AG04449 (cell line): Measurements from ENCODE around the gene ADGRA3.

Source experiments
- CTCF ChIA-PET: fragments of 350-600 bp; formaldehyde crosslinking; extraction: SDS; loops from one replicate; lab custom pipeline; 2021; ENCODE audit warnings: antibody characterized with exemption; lab: Yijun Ruan, JAX
- POLR2A ChIA-PET: fragments of 400-600, 350-600 bp; formaldehyde crosslinking; extraction: SDS; loops from one replicate; lab custom pipeline; 2020; ENCODE audit warnings: antibody characterized with exemption, inconsistent platforms; lab: Yijun Ruan, JAX
- DNase-seq: peaks from one replicate; pipeline ENCODE4 v3.0.0-alpha.2; 2010; ENCODE audit warnings: low read depth, low spot score
- H3K4me3 ChIP-seq: 2 replicates; pipeline ENCODE4 v1.5.1; 2011; ENCODE audit warnings: low read depth, mild to moderate bottlenecking, control low read depth, low read length
- TF ChIP-seq, protein P1 (sequence below): IDR thresholded peaks from one replicate; pipeline ENCODE4 v1.5.1; 2011; ENCODE audit warnings: mild to moderate bottlenecking, moderate library complexity, low read length, control low read depth, inconsistent platforms; ENCODE audit not compliant: insufficient read depth; ENCODE audit errors: missing control alignments

ADGRA3 gene

DNA sequence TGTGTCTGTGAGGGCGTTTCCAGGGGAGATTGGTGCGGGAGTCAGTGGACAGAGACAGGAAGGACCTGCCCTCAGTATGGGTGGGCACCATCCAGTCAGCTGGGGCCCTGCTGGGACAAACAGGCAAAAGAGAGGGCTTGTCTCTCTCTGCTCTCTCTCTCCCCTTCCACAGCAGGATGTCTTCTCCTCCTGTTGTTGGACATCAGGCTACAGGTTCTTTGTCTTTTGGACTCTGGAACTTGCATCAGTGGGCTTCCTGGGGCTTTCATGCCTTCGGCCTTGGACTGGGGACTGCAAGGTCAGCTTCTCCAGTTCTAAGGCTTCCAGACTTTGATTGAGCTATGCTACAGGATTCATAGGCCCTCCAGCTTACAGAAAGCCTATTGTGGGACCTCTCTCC is 59.6 kb downstream of the ADGRA3 start:
- ChIA-PET POLR2A (interaction anchor here (0.7 kb wide), 1 partner anchor 117 kb away, joined by 3 read pairs; no protein-coding TSS in a partner anchor), CTCF (interaction anchor here (0.6 to 1.4 kb wide), 2 partner anchors 20 to 67 kb away, joined by 3 read pairs; no protein-coding TSS in a partner anchor)
- DNase-seq: no peak
- TF ChIP-seq, protein P1, sequence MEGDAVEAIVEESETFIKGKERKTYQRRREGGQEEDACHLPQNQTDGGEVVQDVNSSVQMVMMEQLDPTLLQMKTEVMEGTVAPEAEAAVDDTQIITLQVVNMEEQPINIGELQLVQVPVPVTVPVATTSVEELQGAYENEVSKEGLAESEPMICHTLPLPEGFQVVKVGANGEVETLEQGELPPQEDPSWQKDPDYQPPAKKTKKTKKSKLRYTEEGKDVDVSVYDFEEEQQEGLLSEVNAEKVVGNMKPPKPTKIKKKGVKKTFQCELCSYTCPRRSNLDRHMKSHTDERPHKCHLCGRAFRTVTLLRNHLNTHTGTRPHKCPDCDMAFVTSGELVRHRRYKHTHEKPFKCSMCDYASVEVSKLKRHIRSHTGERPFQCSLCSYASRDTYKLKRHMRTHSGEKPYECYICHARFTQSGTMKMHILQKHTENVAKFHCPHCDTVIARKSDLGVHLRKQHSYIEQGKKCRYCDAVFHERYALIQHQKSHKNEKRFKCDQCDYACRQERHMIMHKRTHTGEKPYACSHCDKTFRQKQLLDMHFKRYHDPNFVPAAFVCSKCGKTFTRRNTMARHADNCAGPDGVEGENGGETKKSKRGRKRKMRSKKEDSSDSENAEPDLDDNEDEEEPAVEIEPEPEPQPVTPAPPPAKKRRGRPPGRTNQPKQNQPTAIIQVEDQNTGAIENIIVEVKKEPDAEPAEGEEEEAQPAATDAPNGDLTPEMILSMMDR: no peak
- H3K4me3 ChIP-seq: no peak overlapping the region

DNA sequence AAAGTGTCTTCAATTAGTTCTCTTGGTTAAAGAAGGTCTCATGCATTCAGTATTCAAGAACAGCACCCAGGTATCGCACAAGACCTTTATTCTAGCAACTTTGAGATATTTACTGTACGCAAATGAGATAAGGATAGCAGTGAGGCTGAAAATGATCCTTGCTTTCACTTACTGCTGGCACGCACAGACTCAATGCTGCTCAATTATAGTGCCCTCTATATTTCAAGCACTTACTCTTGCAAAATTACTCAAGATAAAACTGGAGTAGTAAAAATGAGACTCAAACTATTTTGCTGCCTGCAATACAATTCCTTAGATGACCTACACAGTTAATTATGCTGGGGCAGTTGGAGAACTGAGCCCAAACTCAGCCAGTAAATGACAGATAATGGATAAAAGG is 60.9 kb downstream of the ADGRA3 start:
- CTCF ChIA-PET: interaction anchor here (1.0 to 1.3 kb wide), 2 partner anchors 20 to 60 kb away, joined by 3 to 7 read pairs; no protein-coding TSS in a partner anchor
- POLR2A ChIA-PET: no interaction called here
- no peak overlapping the region for H3K4me3 ChIP-seq
- TF ChIP-seq, protein P1: no peak
- DNase-seq: no peak

DNA sequence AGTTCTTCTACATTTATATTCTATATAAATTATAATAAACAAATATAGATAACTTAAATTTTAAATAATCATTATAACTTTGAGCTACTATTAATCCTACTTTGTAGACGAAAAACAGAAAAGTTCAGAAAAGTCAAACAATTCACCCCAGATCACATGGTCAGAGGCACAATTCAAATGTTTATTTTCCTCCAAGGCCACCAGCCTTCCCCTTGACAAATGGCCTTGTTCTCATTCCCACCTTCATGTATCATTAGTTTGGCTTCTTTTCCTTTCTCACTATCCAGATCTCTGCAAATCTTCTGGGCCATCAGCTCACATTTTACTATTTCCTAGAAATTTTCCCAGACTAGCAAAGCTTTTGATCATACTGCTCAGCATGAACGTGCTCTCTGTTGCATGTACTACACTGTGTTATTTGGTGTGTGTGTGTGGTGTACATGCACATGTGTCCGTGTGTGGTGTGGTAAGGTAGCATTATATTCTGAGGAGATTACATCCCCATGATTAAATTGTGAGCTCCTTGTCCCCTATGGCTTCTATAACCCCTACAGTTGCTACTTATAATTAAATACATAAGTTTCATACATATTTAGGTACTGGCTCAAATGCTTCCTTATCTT is 61.5 kb downstream of the ADGRA3 start:
- POLR2A ChIA-PET: no interaction called here

DNA sequence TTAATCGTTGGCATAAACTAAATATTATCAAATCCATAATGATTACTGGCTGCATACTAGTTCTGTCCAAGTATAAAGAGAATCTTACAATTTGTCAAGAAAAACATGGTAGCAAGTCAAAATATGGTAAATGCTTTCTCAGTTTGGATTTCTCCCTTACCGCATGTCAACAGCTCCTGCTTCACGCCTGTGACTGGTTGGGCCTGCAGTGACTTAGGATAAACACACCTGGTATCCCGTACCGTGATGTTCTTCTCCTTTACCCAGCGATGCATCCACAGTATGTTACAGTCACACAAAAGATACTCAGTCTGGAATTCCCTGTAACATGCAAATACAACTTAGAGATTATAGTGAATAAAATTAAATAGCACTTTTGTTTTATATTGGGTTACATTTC is 71.1 kb downstream of the ADGRA3 start:
- H3K4me3 ChIP-seq: no peak overlapping the region
- TF ChIP-seq, protein P1: no peak
- DNase-seq: no peak
- POLR2A ChIA-PET: no interaction called here
- CTCF ChIA-PET: interaction anchor here (1.3 kb wide), 1 partner anchor 10 kb away, joined by 9 read pairs; no protein-coding TSS in a partner anchor

More for the DNA sequence above, 61.5 kb downstream of the ADGRA3 start:
- CTCF ChIA-PET: interaction anchor here (0.5 to 1.6 kb wide), 6 partner anchors 10 to 665 kb away, joined by 3 to 7 read pairs (median 4); no protein-coding TSS in a partner anchor
- H3K4me3 ChIP-seq: no peak overlapping the region
- no peak for DNase-seq
- TF ChIP-seq, protein P1: no peak

DNA sequence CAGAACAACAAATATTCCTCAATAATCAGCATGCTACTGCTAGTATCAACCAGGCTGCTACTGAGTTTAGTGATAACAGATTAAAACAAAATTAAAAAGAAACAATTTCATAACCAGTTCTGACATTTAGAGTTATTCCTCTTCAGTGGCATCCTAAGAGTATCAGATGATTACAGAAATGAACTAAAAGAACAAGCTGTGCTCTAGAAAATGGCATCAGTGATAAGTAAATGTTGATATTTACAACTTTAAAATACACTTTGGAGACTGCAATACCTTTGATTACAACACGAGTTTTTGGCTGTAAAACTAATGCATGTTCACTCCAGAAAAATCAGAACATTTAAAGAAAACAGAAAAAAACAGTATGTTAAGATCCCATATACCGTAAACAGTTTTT is 72.9 kb downstream of the ADGRA3 start:
- CTCF ChIA-PET: interaction anchor here (1.5 kb wide), 1 partner anchor 11 kb away, joined by 3 read pairs; no protein-coding TSS in a partner anchor
- TF ChIP-seq, protein P1: no peak
- DNase-seq: no peak
- POLR2A ChIA-PET: no interaction called here
- no peak overlapping the region for H3K4me3 ChIP-seq

DNA sequence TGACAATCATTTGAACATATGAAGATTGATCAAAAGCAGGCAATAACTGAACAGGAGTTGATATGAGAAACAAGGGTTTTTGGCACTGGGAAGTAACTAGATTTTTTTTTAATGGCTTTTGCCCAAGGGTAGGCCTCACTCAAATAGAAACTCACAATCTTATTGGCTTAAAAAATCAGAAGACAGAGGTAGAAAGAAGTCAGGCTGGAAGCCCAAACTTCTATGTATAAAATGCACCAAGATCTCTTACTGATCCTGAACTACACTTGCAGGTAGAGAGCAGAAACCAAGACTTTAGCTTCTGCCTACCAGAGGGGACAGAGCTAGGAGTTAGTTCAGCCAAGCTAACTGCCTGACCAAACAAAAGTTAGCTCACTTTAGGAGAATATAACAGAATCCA is 74.9 kb downstream of the ADGRA3 start:
- ChIA-PET CTCF (interaction anchor here (0.9 to 1.2 kb wide), 2 partner anchors 652 to 653 kb away, joined by 4 to 5 read pairs; no protein-coding TSS in a partner anchor), POLR2A (no interaction called here)
- TF ChIP-seq, protein P1: no peak
- no peak overlapping the region for H3K4me3 ChIP-seq
- no peak for DNase-seq
